AG09319 (cell line): ENCODE data around the gene AFAP1.

Source experiments
- DNase-seq: peaks from one replicate; pipeline ENCODE4 v3.0.0-alpha.2; 2010; ENCODE audit warnings: low read depth; ENCODE audit errors: extremely low read depth
- CTCF ChIP-seq: IDR thresholded peaks from 2 replicates; pipeline ENCODE4 v1.5.1; 2011; ENCODE audit warnings: low read depth, mild to moderate bottlenecking, inconsistent platforms, low read length, moderate library complexity

Gene AFAP1

GRCh38 chr4:7943211-7943610, 3.5 kb upstream of the AFAP1 start:
- TF ChIP-seq CTCF: no peak

GRCh38 chr4:7941965-7942496, 2.4 kb upstream of the AFAP1 start:
- DNase-seq: no peak
- TF ChIP-seq CTCF: no peak

More at GRCh38 chr4:7943211-7943610, 3.5 kb upstream of the AFAP1 start:
- no peak for DNase-seq

GRCh38 chr4:7941111-7941964, 1.7 kb upstream of the AFAP1 start:
- DNase-seq: no peak
- TF ChIP-seq CTCF: no peak

GRCh38 chr4:7938609-7939376, 868 bp downstream of the AFAP1 start:
- no peak for TF ChIP-seq CTCF
- no peak for DNase-seq

GRCh38 chr4:7938266-7938608, 1.4 kb downstream of the AFAP1 start:
- no peak for TF ChIP-seq CTCF
- no peak for DNase-seq

GRCh38 chr4:7937006-7937405, 2.7 kb downstream of the AFAP1 start:
- TF ChIP-seq CTCF: no peak
- no peak for DNase-seq
